Nucleus accumbens (tissue), 56 donors: ENCODE results near the gene MAP4K3.
"Not testable (repeated sequence)": the region's sequence is repeated elsewhere in the genome, so short reads cannot be mapped to it uniquely, and the experiment has no call there.

ENCODE experiments used
- DNase-seq, 56 donors: peaks; one replicate each; lab custom pipeline; 2025; lab: John Stamatoyannopoulos, UW

The MAP4K3 gene

DNA sequence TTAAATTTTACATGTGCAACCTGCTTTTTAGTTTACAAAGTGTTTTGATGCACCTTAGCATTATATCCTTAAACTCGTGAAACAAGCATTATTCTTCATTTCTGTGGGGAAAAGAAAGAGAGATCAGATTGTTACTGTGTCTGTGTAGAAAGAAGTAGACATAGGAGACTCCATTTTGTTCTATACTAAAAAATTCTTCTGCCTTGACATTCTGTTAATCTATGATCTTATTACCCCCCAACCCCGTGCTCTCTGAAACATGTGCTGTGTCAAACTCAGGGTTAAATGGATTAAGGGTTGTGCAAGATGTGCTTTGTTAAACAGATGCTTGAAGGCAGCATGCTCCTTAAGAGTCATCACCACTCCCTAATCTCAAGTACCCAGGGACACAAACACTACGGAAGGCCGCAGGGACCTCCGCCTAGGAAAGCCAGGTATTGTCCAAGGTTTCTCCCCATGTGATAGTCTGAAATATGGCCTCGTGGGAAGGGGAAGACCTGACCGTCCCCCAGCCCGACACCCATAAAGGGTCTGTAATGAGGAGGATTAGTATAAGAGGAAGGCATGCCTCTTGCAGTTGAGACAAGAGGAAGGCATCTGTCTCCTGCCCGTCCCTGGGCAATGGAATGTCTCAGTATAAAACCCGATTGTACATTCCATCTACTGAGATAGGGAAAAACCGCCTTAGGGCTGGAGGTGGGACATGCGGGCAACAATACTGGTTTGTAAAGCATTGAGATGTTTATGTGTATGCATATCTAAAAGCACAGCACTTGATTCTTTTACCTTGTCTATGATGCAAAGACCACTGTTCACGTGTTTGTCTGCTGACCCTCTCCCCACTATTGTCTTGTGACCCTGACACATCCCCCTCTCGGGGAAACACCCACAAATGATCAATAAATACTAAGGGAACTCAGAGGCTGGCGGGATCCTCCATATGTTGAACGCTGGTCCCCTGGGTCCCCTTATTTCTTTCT, 115.7 kb downstream of the MAP4K3 start:
- DNase-seq: not testable (repeated sequence)

GRCh38 chr2:39320162-39320561, 116.9 kb downstream of the MAP4K3 start:
- no peak for DNase-seq

GRCh38 chr2:39313575-39313974, 123.5 kb downstream of the MAP4K3 start:
- DNase-seq: no peak

- DNase-seq: no peak
Measured at GRCh38 chr2:39311469-39311868, 125.6 kb downstream of the MAP4K3 start.

- no peak for DNase-seq
Measured at GRCh38 chr2:39308778-39309177, 128.3 kb downstream of the MAP4K3 start.

DNA sequence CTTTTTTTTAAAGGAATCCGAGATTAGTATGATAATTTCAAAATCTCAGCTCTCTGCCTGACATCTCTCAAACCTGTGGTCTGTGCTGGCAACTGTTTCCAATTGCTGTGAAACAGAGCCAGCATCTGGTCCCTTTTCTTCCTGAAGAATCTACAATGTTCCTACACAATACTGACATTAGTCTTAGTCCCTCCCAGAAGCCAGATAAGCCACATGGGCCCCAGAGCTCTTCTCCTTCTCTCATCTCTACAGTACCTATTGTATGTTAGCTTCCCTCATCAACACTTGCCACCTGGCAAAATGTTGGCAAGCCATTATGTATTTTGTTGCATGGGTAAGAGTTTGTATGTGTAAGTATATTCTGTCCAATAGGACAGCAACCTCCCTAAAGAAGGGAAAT, 130.5 kb downstream of the MAP4K3 start:
- no peak for DNase-seq

DNA sequence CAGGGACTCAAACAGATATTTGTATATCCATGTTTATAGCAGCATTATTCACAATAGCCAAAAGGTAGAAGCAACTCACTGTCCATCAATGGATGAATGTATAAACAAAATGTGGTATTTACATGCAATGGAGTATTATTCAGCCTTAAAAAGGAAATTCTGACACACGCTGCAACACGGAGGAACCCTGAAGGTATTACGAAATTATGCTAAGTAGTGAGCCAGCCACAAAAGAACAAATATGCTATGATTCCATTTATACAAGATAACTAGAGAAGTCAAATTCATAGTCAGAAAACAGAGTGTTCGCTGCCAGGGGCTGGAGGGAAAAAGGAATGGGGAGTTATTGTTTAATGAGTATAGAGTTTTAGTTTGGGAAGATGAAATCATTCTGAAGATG, 132.4 kb downstream of the MAP4K3 start:
- no peak for DNase-seq

GRCh38 chr2:39304200-39304599, 132.9 kb downstream of the MAP4K3 start:
- no peak for DNase-seq

DNA sequence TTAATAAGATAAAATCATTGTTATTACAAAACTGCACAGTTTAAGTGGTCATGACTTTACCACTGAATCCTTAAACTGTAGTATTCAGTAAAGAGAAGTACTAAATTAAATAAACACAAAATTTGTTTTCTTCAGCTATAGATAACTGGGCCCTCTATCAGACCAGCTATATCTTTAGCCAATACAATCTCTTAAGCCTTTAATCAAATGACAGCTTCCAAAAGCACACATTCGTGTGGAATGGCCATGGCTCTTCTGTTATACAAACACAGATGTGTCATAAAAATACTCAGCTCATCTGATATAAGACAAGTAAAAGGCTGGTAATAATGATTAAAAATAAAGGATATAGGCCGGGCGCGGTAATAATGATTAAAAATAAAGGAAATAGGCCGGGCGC, 135.7 kb downstream of the MAP4K3 start:
- DNase-seq: no peak

DNA sequence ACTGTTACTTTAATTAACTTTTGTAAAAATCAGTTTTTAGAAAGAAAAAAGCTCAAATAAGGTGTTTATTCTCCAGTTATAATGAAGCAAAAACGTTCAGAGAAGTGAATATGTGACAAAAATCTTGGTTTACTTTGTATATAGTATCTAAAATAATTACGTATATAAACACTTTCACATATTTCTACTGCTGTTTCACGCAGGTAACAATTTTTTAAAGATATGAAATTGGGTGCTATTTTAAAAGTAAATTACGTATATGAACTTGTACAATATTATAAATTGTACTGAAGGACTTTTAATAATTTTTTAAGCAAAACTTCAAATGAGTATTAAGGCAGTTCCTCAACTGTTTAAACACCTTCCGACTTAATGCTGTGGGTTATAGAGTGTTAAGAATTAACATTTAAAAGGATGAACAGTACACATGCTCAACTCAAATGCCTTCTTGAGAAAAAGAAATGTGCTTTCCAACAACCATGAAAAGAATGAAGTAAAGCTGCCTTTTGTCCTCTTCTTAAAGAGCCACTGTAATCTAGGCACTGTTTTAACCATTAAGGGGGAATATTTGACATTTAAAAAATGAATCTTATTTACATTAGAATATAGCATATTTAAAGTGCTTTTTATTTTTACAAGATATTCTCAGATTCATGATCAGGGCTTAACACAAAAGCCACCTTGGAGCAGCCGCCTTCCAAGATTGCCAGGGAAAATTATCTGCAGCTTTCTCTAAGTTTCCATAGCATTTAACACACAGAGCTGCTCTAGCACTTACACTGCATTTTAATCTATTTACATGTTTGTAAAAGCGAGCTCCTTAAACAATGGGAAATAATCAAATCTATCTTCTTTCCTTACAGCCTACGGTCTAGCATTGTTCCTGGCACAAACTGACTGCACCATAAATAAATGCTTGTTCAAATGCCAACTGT, 136.8 kb downstream of the MAP4K3 start:
- no peak for DNase-seq

GRCh38 chr2:39290433-39290832, 146.7 kb downstream of the MAP4K3 start:
- no peak for DNase-seq

DNA sequence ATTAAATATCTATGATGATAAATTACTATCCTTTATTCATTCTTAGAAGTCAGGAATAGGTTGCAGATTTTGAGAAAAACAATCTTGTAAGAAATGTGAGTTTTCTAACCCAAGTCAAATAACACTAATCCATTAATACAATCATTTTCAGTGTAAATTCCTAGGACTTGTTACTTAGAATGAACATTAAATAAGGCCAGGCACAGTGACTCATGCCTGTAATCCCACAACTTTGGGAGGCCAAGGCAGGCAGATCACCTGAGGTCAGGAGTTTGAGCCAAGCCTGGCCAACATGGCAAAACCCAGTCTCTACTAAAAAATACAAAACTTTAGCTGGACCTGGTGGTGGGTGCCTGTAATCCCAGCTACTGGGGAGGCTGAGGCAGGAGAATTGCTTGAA, 147.5 kb downstream of the MAP4K3 start:
- no peak for DNase-seq

DNA sequence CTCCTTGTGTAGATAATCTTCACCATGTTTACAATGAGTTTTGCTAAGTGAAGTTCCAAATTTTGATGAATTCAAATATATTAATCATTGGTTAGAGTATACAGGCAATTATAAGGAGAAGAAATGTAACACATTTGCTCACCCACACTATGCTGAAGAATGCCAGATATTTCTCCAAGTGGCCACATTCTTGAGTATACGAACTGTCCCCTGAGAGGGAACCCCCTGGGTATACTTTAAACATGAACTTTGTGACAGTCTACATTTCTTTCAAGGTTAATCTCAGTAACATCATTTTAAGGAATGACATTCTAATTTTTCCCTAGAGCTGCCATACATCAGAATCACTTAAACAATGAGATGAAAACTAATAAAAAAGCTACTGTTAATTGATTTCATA, 153.5 kb downstream of the MAP4K3 start:
- DNase-seq: no peak

DNA sequence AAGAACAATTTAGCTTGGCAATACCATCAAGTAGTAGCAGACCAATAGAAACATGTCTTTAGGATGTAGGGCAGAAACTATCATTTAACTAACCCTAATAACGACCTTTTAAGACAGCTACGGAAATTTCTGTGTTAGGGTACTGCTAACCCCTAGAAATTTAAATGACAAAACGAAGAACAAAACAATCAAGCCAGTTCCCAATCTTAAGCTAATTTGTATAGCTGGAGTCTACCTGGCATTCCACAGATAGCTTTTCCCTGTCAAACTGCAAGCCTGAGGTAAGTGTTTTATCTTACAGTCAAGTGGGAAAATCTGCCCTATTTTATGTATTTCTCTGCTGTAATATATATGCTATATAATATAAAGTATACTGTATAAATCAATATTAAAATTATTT, 155.7 kb downstream of the MAP4K3 start:
- no peak for DNase-seq

DNA sequence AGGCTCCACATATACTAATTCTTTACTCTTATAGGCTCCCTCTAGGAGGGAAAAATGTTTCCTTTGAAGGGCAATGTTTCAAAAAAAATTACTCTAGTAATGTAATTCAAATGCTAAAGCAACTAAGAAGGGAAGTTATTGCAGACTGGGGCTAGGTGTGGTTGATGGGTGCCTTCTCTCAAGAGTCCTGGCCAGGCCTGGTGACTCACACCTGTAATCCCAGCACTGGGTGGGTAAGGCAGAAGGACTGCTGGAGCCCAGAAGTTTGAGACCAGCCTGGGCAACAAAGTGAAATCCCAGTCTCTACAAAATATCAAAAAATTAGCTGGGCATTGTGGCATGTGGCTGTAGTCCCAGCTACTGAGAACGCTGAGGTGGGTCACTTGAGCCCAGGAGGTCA, 162.1 kb downstream of the MAP4K3 start:
- DNase-seq: no peak

DNA sequence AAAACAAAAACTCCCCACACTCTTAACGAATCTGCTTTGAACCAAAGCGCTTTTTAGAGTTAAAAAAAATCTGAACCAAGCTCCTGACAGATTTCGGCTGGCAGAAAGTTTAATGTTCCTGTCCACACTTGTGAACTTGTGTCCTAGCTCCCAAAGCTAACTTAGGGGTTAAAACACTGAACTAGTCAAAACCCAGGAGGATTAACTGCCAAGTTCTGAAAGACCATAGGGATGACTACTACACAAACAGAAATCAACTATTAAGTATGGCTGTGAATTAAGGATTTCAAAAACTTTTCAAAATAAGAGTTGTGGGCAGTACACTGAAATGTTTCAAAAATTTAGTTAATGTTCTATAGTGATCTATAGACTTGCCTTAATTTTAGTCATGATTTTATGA, 167.1 kb downstream of the MAP4K3 start:
- no peak for DNase-seq

DNA sequence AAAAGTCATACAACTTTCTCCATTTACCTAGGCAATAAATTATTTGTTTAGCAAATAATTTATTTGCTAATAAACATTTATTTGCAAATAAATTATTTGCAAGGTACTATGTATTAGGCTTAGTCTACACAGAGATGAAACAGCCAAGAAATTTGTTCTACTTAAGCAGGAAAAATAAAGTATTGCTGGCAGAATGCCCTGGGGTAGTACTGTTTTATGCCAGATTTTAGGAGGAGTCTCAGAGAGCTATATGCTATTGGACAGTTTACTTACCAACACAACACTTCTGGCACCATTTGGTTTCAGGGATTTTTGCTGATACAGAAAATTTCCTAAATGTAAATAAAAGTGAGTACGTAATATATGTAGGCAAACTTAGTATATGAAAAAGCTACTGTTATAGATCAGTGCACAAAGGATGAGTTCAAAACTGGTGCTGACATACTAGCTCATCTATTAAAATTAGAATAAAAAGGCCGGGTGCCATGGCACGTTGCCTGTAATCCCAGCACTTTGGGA, 170.1 kb downstream of the MAP4K3 start:
- no peak for DNase-seq

GRCh38 chr2:39266139-39266805, 170.8 kb downstream of the MAP4K3 start:
- DNase-seq: no peak

GRCh38 chr2:39265315-39265714, 171.8 kb downstream of the MAP4K3 start:
- DNase-seq: no peak

DNA sequence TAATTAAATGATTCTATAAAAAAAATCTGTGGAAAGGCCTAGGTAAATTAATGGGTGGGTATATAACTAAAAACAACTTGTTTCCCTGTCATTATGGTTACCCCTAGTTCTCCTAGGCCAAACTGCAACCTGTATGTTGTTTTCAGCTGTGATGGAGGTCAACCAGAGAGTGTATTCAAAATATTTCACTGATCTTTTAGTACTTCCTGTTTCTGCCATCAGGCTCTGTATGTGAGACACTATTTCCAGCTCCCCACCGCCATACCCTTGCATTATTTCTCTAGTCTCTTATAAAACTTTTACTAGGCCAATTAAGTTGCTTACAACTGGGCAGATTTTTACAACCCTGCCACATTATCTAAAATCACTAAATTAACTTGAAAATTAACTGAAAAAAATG, 172.4 kb downstream of the MAP4K3 start:
- no peak for DNase-seq

DNA sequence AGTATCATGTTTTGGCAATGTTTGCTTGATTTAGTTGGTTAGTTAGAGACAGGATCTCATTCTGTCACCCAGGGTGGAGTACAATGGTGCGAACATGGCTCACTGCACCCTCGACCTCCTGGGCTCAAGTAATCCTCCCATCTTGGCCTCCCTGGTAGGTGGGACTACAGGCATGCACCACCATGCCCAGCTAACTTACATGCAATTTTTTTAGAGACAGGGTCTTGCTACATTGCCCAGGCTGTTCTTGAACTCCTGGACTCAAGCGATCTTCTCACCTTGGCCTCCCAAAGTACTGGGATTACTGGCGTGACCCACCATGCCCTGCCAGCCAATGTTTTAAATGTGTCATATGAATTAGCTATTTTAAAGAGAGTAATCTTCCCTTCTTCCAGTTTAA, 177.0 kb downstream of the MAP4K3 start:
- DNase-seq: no peak
